Endothelial cell (in vitro differentiated cells): ENCODE measurements around the gene COL16A1. TPM values are rescaled to one million over a fixed set of nuclear protein-coding genes. Genes with fewer than 3 reads are reported as not detected.
A peak's percentile ranks its signal among the peaks of the same experiment; 100 is the strongest.

ENCODE experiments used
- DNase-seq: peaks from one replicate; pipeline ENCODE4 v3.0.0; 2021; ENCODE audit warnings: low spot score
- H3K27ac Mint-ChIP-seq: one replicate; pipeline ENCODE4 v1.8.0; 2021; ENCODE audit warnings: mixed read lengths, inconsistent platforms; ENCODE audit not compliant: unreplicated experiment
- H3K27me3 Mint-ChIP-seq: one replicate; pipeline ENCODE4 v1.8.0; 2021; ENCODE audit warnings: mild to moderate bottlenecking, moderate library complexity, mixed read lengths, inconsistent platforms; ENCODE audit not compliant: unreplicated experiment
- H3K36me3 Mint-ChIP-seq: one replicate; pipeline ENCODE4 v1.8.0; 2021; ENCODE audit warnings: mild to moderate bottlenecking, low read depth, mixed read lengths, inconsistent platforms; ENCODE audit not compliant: unreplicated experiment
- H3K4me1 Mint-ChIP-seq: one replicate; pipeline ENCODE4 v1.8.0; 2021; ENCODE audit warnings: mild to moderate bottlenecking, mixed read lengths, inconsistent platforms; ENCODE audit not compliant: unreplicated experiment
- H3K4me3 Mint-ChIP-seq: one replicate; pipeline ENCODE4 v1.8.0; 2021; ENCODE audit warnings: mild to moderate bottlenecking, mixed read lengths, inconsistent platforms; ENCODE audit not compliant: unreplicated experiment
- H3K9me3 Mint-ChIP-seq: one replicate; pipeline ENCODE4 v1.8.0; 2021; ENCODE audit warnings: mixed read lengths, inconsistent platforms; ENCODE audit not compliant: unreplicated experiment
- long read RNA-seq: library from polyadenylated mRNA; unstranded; transcript quantifications from one replicate; pipeline ENCODE4 v2.0.0, GENCODE V29; 2020; ENCODE audit not compliant: unreplicated experiment
- total RNA-seq: library from RNA; stranded (reverse); fragmentation: NEBNext Ultra II Directional; extraction: Animal tissue kit (Norgen Biotek cat#: 25700); gene quantifications from one replicate; pipeline ENCODE4 v1.2.1, GENCODE V29; 2021; ENCODE audit not compliant: unreplicated experiment
- TF ChIP-seq, protein P1 (sequence below): fragments of 200-600 bp; sonication (generic); IDR thresholded peaks from one replicate; pipeline ENCODE4 v1.5.0; 2021; ENCODE audit warnings: antibody characterized with exemption; ENCODE audit not compliant: unreplicated experiment

COL16A1 gene
- 5.3 TPM for total RNA-seq
- long read RNA-seq, partial matches to known transcripts = 0 of 3 reads
- long read RNA-seq, other reads (novel, unspliced or antisense) = 3 of 3 reads

- H3K27ac Mint-ChIP-seq = no peak within 1 kb of the TSS
- H3K27me3 Mint-ChIP-seq = peaks cover 13% of the 10 kb centered on the region
- peaks cover 5% of the 10 kb centered on the region for H3K36me3 Mint-ChIP-seq
- H3K9me3 Mint-ChIP-seq = no peaks in the 10 kb centered on the region
- peak; percentile 35 for DNase-seq
- H3K4me1 Mint-ChIP-seq = peaks cover 14% of the 10 kb centered on the region
- TF ChIP-seq, protein P1, sequence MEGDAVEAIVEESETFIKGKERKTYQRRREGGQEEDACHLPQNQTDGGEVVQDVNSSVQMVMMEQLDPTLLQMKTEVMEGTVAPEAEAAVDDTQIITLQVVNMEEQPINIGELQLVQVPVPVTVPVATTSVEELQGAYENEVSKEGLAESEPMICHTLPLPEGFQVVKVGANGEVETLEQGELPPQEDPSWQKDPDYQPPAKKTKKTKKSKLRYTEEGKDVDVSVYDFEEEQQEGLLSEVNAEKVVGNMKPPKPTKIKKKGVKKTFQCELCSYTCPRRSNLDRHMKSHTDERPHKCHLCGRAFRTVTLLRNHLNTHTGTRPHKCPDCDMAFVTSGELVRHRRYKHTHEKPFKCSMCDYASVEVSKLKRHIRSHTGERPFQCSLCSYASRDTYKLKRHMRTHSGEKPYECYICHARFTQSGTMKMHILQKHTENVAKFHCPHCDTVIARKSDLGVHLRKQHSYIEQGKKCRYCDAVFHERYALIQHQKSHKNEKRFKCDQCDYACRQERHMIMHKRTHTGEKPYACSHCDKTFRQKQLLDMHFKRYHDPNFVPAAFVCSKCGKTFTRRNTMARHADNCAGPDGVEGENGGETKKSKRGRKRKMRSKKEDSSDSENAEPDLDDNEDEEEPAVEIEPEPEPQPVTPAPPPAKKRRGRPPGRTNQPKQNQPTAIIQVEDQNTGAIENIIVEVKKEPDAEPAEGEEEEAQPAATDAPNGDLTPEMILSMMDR = no peak
- peak within 1 kb of the TSS; percentile 31 for H3K4me3 Mint-ChIP-seq
Measured at GRCh38 chr1:31703431-31704270, at the start of gene COL16A1. TSS of gene COL16A1 (minus strand) at chr1:31704017. CDS start at chr1:31702193, 1,824 bp downstream.

DNA sequence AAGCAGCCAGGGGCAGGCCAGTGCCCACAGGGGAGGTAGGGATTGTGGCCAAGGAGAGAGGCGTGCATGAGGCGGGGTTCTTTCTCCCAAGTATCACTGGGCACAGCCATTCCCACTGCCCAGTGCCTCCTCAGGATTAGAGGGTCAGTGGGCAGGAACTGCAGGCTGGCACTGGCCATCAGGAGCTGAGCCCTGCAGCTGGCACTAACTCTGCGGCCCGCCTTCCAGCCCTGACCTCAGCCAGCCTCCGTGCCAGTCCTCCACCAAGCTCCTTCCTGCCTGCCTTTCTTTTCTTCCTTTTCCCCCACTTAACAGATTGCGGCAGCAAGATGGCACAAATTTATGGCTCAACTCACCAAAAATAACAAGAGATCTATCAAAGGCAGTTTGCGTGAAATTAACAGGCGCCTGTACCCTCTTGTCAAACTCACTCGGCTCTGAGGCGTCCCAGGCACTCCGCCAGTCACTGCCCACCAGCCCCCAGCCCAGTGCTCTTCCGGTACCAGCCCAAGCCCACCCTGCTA lies 49.2 kb upstream of the COL16A1 start:
- H3K36me3 Mint-ChIP-seq = no peaks in the 10 kb centered on the region
- H3K27me3 Mint-ChIP-seq = peaks cover 2% of the 10 kb centered on the region
- no peak for DNase-seq
- TF ChIP-seq, protein P1 = no peak
- H3K9me3 Mint-ChIP-seq = no peaks in the 10 kb centered on the region
- no peak overlapping the region for H3K4me3 Mint-ChIP-seq
- peaks cover 36% of the 10 kb centered on the region for H3K4me1 Mint-ChIP-seq
- H3K27ac Mint-ChIP-seq = no peak overlapping the region

- Mint-ChIP-seq H3K4me1 (peaks cover 40% of the 10 kb centered on the region), H3K27me3 (peaks cover 3% of the 10 kb centered on the region), H3K27ac (no peak overlapping the region), H3K9me3 (no peaks in the 10 kb centered on the region), H3K4me3 (no peak overlapping the region), H3K36me3 (peaks cover 3% of the 10 kb centered on the region)
- no peak for DNase-seq
- TF ChIP-seq, protein P1 = no peak
Measured at GRCh38 chr1:31752258-31752657, 48.4 kb upstream of the COL16A1 start.

- peaks cover 7% of the 10 kb centered on the region for H3K27me3 Mint-ChIP-seq
- no peak overlapping the region for H3K27ac Mint-ChIP-seq
- peak overlapping the region; percentile 1 for H3K4me3 Mint-ChIP-seq
- DNase-seq = no peak
- TF ChIP-seq, protein P1 = no peak
- no peaks in the 10 kb centered on the region for H3K9me3 Mint-ChIP-seq
- peaks cover 7% of the 10 kb centered on the region for H3K36me3 Mint-ChIP-seq
- peaks cover 44% of the 10 kb centered on the region for H3K4me1 Mint-ChIP-seq
Measured at GRCh38 chr1:31751822-31752241, 48.0 kb upstream of the COL16A1 start.
